H1 (cell line): ENCODE data around the gene SMYD4. TPM values are rescaled to one million over a fixed set of nuclear protein-coding genes. Genes with fewer than 3 reads are reported as not detected.

Source experiments
- KDM4A ChIP-seq: IDR thresholded peaks from one replicate; pipeline ENCODE4 v1.7.1; 2012; ENCODE audit warnings: low read depth, mild to moderate bottlenecking, moderate library complexity, low read length, inconsistent platforms; ENCODE audit not compliant: severe bottlenecking
- polyA plus RNA-seq, 7 experiments: library from polyadenylated mRNA; depleted of rRNA in 3 of 7; stranded (reverse) in 5 of 7; unstranded in 2 of 7; fragments of >200 nt in 5 of 7; fragments of 200-250 nt in 2 of 7; gene quantifications; 1 replicate in 5 of 7; 2 replicates in 1 of 7; 4 replicates in 1 of 7; pipeline versions ENCODE4 v1.2.1 to v1.2.3, GENCODE V29; 2011 to 2013; ENCODE audit warnings: missing spikeins in 2 of 7, mixed read lengths in 2 of 7
- total RNA-seq: library from RNA; stranded (reverse); fragmentation: NEBNext Ultra II Directional; extraction: Animal tissue kit (Norgen Biotek cat#: 25700); gene quantifications from 2 replicates; pipeline ENCODE4 v1.2.1, GENCODE V29; 2021
- TF ChIP-seq, protein P1 (sequence below): fragments of 300-600 bp; sonication (generic); IDR thresholded peaks from 2 replicates; pipeline ENCODE4 v1.7.1; 2012; ENCODE audit warnings: low read length, moderate library complexity, mild to moderate bottlenecking, inconsistent platforms; ENCODE audit not compliant: insufficient replicate concordance

The SMYD4 gene
- total and polyA plus RNA-seq, 2 of the 8 experiments (the other 6 are each of a cell fraction or from before 2014, with no cell fraction given): 10.5 to 23.4 TPM

DNA sequence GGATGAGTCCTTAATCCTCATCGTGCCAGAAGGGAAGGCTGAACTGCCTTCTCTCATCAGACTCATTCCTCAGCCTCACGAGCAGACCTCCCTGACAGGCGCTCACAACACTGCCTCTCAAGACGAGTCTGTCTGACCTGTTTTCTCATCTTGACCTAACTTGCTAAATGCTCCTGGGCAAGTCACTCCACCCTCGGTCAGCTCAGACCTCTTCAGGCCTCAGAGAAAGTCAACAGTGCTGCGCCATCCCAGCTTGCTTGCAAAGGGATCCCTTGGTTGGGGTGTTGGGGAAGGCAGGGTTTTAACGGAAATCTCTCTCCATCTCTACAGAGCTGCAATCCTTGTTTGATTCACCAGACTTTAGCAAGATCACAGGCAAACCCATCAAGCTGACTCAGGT lies 52.8 kb downstream of the SMYD4 start (continued):
- TF ChIP-seq, protein P1, sequence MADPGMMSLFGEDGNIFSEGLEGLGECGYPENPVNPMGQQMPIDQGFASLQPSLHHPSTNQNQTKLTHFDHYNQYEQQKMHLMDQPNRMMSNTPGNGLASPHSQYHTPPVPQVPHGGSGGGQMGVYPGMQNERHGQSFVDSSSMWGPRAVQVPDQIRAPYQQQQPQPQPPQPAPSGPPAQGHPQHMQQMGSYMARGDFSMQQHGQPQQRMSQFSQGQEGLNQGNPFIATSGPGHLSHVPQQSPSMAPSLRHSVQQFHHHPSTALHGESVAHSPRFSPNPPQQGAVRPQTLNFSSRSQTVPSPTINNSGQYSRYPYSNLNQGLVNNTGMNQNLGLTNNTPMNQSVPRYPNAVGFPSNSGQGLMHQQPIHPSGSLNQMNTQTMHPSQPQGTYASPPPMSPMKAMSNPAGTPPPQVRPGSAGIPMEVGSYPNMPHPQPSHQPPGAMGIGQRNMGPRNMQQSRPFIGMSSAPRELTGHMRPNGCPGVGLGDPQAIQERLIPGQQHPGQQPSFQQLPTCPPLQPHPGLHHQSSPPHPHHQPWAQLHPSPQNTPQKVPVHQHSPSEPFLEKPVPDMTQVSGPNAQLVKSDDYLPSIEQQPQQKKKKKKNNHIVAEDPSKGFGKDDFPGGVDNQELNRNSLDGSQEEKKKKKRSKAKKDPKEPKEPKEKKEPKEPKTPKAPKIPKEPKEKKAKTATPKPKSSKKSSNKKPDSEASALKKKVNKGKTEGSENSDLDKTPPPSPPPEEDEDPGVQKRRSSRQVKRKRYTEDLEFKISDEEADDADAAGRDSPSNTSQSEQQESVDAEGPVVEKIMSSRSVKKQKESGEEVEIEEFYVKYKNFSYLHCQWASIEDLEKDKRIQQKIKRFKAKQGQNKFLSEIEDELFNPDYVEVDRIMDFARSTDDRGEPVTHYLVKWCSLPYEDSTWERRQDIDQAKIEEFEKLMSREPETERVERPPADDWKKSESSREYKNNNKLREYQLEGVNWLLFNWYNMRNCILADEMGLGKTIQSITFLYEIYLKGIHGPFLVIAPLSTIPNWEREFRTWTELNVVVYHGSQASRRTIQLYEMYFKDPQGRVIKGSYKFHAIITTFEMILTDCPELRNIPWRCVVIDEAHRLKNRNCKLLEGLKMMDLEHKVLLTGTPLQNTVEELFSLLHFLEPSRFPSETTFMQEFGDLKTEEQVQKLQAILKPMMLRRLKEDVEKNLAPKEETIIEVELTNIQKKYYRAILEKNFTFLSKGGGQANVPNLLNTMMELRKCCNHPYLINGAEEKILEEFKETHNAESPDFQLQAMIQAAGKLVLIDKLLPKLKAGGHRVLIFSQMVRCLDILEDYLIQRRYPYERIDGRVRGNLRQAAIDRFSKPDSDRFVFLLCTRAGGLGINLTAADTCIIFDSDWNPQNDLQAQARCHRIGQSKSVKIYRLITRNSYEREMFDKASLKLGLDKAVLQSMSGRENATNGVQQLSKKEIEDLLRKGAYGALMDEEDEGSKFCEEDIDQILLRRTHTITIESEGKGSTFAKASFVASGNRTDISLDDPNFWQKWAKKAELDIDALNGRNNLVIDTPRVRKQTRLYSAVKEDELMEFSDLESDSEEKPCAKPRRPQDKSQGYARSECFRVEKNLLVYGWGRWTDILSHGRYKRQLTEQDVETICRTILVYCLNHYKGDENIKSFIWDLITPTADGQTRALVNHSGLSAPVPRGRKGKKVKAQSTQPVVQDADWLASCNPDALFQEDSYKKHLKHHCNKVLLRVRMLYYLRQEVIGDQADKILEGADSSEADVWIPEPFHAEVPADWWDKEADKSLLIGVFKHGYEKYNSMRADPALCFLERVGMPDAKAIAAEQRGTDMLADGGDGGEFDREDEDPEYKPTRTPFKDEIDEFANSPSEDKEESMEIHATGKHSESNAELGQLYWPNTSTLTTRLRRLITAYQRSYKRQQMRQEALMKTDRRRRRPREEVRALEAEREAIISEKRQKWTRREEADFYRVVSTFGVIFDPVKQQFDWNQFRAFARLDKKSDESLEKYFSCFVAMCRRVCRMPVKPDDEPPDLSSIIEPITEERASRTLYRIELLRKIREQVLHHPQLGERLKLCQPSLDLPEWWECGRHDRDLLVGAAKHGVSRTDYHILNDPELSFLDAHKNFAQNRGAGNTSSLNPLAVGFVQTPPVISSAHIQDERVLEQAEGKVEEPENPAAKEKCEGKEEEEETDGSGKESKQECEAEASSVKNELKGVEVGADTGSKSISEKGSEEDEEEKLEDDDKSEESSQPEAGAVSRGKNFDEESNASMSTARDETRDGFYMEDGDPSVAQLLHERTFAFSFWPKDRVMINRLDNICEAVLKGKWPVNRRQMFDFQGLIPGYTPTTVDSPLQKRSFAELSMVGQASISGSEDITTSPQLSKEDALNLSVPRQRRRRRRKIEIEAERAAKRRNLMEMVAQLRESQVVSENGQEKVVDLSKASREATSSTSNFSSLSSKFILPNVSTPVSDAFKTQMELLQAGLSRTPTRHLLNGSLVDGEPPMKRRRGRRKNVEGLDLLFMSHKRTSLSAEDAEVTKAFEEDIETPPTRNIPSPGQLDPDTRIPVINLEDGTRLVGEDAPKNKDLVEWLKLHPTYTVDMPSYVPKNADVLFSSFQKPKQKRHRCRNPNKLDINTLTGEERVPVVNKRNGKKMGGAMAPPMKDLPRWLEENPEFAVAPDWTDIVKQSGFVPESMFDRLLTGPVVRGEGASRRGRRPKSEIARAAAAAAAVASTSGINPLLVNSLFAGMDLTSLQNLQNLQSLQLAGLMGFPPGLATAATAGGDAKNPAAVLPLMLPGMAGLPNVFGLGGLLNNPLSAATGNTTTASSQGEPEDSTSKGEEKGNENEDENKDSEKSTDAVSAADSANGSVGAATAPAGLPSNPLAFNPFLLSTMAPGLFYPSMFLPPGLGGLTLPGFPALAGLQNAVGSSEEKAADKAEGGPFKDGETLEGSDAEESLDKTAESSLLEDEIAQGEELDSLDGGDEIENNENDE: no peak
- TF ChIP-seq KDM4A: no peak
